Measurements from ENCODE around the gene PDIA2.

The PDIA2 gene

GRCh38 chr16:281660-282255 is 1.2 kb upstream of the PDIA2 start:
- Mint-ChIP-seq H3K4me1 (ENCODE audit: low read depth) (peaks cover 3% of the 10 kb centered on the region), H3K36me3 (ENCODE audit: low read depth) (peaks cover 3% of the 10 kb centered on the region), H3K4me3 (no peak overlapping the region), H3K27ac (no peak overlapping the region), H3K27me3 (ENCODE audit: low read depth) (peaks cover 17% of the 10 kb centered on the region), H3K9me3 (no peaks in the 10 kb centered on the region)

GRCh38 chr16:282491-282890 is 473 bp upstream of the PDIA2 start:
- Mint-ChIP-seq H3K27me3 (ENCODE audit: low read depth) (peaks cover 11% of the 10 kb centered on the region), H3K27ac (no peak overlapping the region), H3K9me3 (no peaks in the 10 kb centered on the region), H3K4me1 (ENCODE audit: low read depth) (peaks cover 3% of the 10 kb centered on the region), H3K4me3 (no peak overlapping the region), H3K36me3 (ENCODE audit: low read depth) (peaks cover 3% of the 10 kb centered on the region)

GRCh38 chr16:284204-285120 is 1.5 kb downstream of the PDIA2 start:
- Mint-ChIP-seq H3K27ac (no peak overlapping the region), H3K4me3 (no peak overlapping the region), H3K4me1 (ENCODE audit: low read depth) (no peaks in the 10 kb centered on the region), H3K36me3 (ENCODE audit: low read depth) (peaks cover 6% of the 10 kb centered on the region), H3K27me3 (ENCODE audit: low read depth) (no peaks in the 10 kb centered on the region), H3K9me3 (no peaks in the 10 kb centered on the region)

- peaks cover 6% of the 10 kb centered on the region for H3K36me3 Mint-ChIP-seq (ENCODE audit: low read depth)
- no peaks in the 10 kb centered on the region for H3K27me3 Mint-ChIP-seq (ENCODE audit: low read depth)
- no peaks in the 10 kb centered on the region for H3K4me1 Mint-ChIP-seq (ENCODE audit: low read depth)
- no peak overlapping the region for H3K27ac Mint-ChIP-seq
- H3K4me3 Mint-ChIP-seq: no peak overlapping the region
- no peaks in the 10 kb centered on the region for H3K9me3 Mint-ChIP-seq
Observed at GRCh38 chr16:285146-286055, 2.4 kb downstream of the PDIA2 start.

GRCh38 chr16:286491-287297 is 3.7 kb downstream of the PDIA2 start:
- H3K27me3 Mint-ChIP-seq (ENCODE audit: low read depth): no peaks in the 10 kb centered on the region

GRCh38 chr16:287298-287811 is 4.4 kb downstream of the PDIA2 start:
- Mint-ChIP-seq H3K27me3 (ENCODE audit: low read depth) (no peaks in the 10 kb centered on the region), H3K9me3 (no peaks in the 10 kb centered on the region), H3K4me3 (no peak overlapping the region), H3K4me1 (ENCODE audit: low read depth) (no peaks in the 10 kb centered on the region), H3K27ac (no peak overlapping the region), H3K36me3 (ENCODE audit: low read depth) (peaks cover 6% of the 10 kb centered on the region)

More at GRCh38 chr16:286491-287297, 3.7 kb downstream of the PDIA2 start:
- H3K36me3 Mint-ChIP-seq (ENCODE audit: low read depth): peaks cover 6% of the 10 kb centered on the region
- H3K4me1 Mint-ChIP-seq (ENCODE audit: low read depth): no peaks in the 10 kb centered on the region
- H3K27ac Mint-ChIP-seq: no peak overlapping the region
- H3K9me3 Mint-ChIP-seq: no peaks in the 10 kb centered on the region
- H3K4me3 Mint-ChIP-seq: no peak overlapping the region

- no peak overlapping the region for H3K27ac Mint-ChIP-seq
- H3K27me3 Mint-ChIP-seq (ENCODE audit: low read depth): no peaks in the 10 kb centered on the region
- no peaks in the 10 kb centered on the region for H3K4me1 Mint-ChIP-seq (ENCODE audit: low read depth)
- no peaks in the 10 kb centered on the region for H3K9me3 Mint-ChIP-seq
- H3K36me3 Mint-ChIP-seq (ENCODE audit: low read depth): peaks cover 6% of the 10 kb centered on the region
- no peak overlapping the region for H3K4me3 Mint-ChIP-seq
Observed at GRCh38 chr16:287981-288920, 5.3 kb downstream of the PDIA2 start.

- Mint-ChIP-seq H3K4me1 (ENCODE audit: low read depth) (no peaks in the 10 kb centered on the region), H3K9me3 (no peaks in the 10 kb centered on the region), H3K27ac (no peak overlapping the region), H3K27me3 (ENCODE audit: low read depth) (no peaks in the 10 kb centered on the region), H3K36me3 (ENCODE audit: low read depth) (peaks cover 6% of the 10 kb centered on the region), H3K4me3 (no peak overlapping the region)
Observed at GRCh38 chr16:289395-289997, 6.5 kb downstream of the PDIA2 start.

- H3K36me3 Mint-ChIP-seq (ENCODE audit: low read depth): peaks cover 6% of the 10 kb centered on the region
- no peak overlapping the region for H3K27ac Mint-ChIP-seq
- H3K27me3 Mint-ChIP-seq (ENCODE audit: low read depth): no peaks in the 10 kb centered on the region
- no peaks in the 10 kb centered on the region for H3K4me1 Mint-ChIP-seq (ENCODE audit: low read depth)
- no peak overlapping the region for H3K4me3 Mint-ChIP-seq
- H3K9me3 Mint-ChIP-seq: no peaks in the 10 kb centered on the region
Observed at GRCh38 chr16:290015-290680, 7.2 kb downstream of the PDIA2 start.

- Mint-ChIP-seq H3K4me3 (no peak overlapping the region), H3K9me3 (no peaks in the 10 kb centered on the region), H3K36me3 (ENCODE audit: low read depth) (peaks cover 6% of the 10 kb centered on the region), H3K27me3 (ENCODE audit: low read depth) (no peaks in the 10 kb centered on the region), H3K4me1 (ENCODE audit: low read depth) (no peaks in the 10 kb centered on the region), H3K27ac (no peak overlapping the region)
Observed at GRCh38 chr16:290681-291405, 7.9 kb downstream of the PDIA2 start.

- H3K27me3 Mint-ChIP-seq (ENCODE audit: low read depth): no peaks in the 10 kb centered on the region
- no peak overlapping the region for H3K4me3 Mint-ChIP-seq
- no peaks in the 10 kb centered on the region for H3K4me1 Mint-ChIP-seq (ENCODE audit: low read depth)
- H3K36me3 Mint-ChIP-seq (ENCODE audit: low read depth): peaks cover 2% of the 10 kb centered on the region
- H3K9me3 Mint-ChIP-seq: no peaks in the 10 kb centered on the region
- H3K27ac Mint-ChIP-seq: no peak overlapping the region
Observed at GRCh38 chr16:291539-291938, 8.6 kb downstream of the PDIA2 start.

Data from T-helper 1 cell treated with Interleukin-12 subunit alpha and Interleukin-12 subunit beta and Interleukin-4 antibody, amounts not matched to agents 30 μg/mL and 1 μg/mL, for 36 hours (primary cell).